ENCODE results near the gene OSGEP. TPM values are rescaled to one million over a fixed set of nuclear protein-coding genes. Genes with fewer than 3 reads are reported as not detected.

OSGEP gene
- total RNA-seq, 4 donors from 2014 or later, result 30.9 to 55.1 (median 53.4) TPM

- ATAC-seq (ENCODE audit: low FRiP score), result no peak
- no peak for DNase-seq (ENCODE audit: low spot score)
- TF ChIP-seq CTCF (IDR thresholded peaks at IDR 0.05), result no peak
Measured at GRCh38 chr14:20486684-20487395, 32.2 kb upstream of the OSGEP start.

GRCh38 chr14:20485900-20486299, 31.3 kb upstream of the OSGEP start:
- no peak for TF ChIP-seq CTCF (IDR thresholded peaks at IDR 0.05)
- DNase-seq (ENCODE audit: low spot score) (no peak), ATAC-seq (ENCODE audit: low FRiP score) (no peak)

- no peak for ATAC-seq (ENCODE audit: low FRiP score)
- TF ChIP-seq CTCF (IDR thresholded peaks at IDR 0.05), result no peak
- no peak for DNase-seq (ENCODE audit: low spot score)
Measured at GRCh38 chr14:20482382-20482781, 27.8 kb upstream of the OSGEP start.

- DNase-seq (ENCODE audit: low spot score) (no peak), ATAC-seq (ENCODE audit: low FRiP score) (no peak)
- no peak for TF ChIP-seq CTCF (IDR thresholded peaks at IDR 0.05)
Measured at GRCh38 chr14:20478894-20479293, 24.3 kb upstream of the OSGEP start.

- ATAC-seq (ENCODE audit: low FRiP score) (no peak), DNase-seq (ENCODE audit: low spot score) (no peak)
- no peak for TF ChIP-seq CTCF (IDR thresholded peaks at IDR 0.05)
Measured at GRCh38 chr14:20477211-20477876, 22.7 kb upstream of the OSGEP start.

- ATAC-seq (ENCODE audit: low FRiP score) (no peak), DNase-seq (ENCODE audit: low spot score) (no peak)
- no peak for TF ChIP-seq CTCF (IDR thresholded peaks at IDR 0.05)
Measured at GRCh38 chr14:20476776-20477175, 22.2 kb upstream of the OSGEP start.

Data from omental fat pad (tissue), 4 donors.